Hematopoietic multipotent progenitor cell treated with erythropoietin and hydrocortisone succinate and interleukin-3 and kit ligand, for 15 days (in vitro differentiated cells): Measurements from ENCODE around the gene MAP3K14.

ENCODE experiments used
- DNase-seq: peaks from one replicate; pipeline ENCODE4 v3.0.0-alpha.2; 2015; ENCODE audit warnings: low spot score

Gene MAP3K14

GRCh38 chr17:45222996-45223538 lies 93.8 kb downstream of the MAP3K14 start:
- no peak for DNase-seq

DNA sequence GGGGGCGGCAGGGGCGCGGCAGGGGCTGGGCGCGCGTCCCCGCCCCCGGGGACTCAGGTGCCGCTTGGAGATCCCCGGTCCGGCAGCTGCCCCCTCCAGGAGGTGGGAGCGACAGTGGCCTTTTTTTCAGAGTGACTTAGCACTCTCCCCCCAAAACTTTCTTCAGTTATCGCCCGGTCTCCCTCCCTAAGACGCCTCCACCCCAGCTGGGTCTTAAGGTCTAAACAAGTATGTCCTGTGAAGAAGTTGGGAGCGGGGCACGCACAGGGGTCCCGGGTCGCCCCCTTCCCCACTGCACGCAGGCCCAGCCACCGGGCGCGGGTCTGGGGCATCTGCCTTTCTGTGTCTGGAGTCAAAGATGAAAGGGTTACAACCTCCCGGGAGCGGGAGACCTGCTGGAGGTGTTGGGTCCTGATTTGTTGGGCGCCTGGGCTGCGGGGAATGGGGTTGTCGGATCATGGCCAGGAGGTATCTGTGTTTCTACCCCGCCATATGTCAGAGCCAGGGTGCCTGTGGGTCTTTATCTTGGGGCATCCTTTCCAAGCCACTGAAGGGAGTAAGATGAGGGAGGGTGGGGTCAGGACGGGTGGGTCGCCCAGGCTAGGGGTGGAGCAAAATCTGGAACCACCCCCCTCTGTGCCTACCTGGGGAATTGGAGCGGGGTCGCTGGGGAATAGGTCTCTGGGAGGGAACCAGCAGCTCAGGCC lies 94.4 kb downstream of the MAP3K14 start:
- no peak for DNase-seq

DNA sequence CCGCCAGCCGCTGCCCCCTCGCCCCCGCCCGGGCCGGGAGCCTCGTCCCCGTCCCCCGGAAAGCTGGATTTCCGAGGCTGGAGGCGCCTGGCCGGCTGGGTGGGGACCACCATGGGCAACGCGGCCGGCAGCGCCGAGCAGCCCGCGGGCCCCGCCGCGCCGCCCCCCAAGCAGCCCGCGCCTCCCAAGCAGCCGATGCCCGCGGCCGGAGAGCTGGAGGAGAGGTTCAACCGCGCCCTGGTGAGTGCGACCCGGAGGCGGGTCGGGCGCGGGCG lies 94.9 kb downstream of the MAP3K14 start:
- DNase-seq, result no peak

GRCh38 chr17:45221081-45222013 lies 95.5 kb downstream of the MAP3K14 start, which contains the start of gene FMNL1:
Gene FMNL1 (plus strand): TSS chr17:45221885. CDS start chr17:45222125, 240 bp downstream.
- DNase-seq, result no peak

GRCh38 chr17:45220079-45220478 lies 96.7 kb downstream of the MAP3K14 start:
- DNase-seq, result no peak

- DNase-seq, result peak; percentile 80
Measured at GRCh38 chr17:45218895-45219661, 97.7 kb downstream of the MAP3K14 start.
